GM18526 (cell line): ENCODE results near the gene KIF11.

Source experiments
- POLR2A ChIP-seq: IDR thresholded peaks from 3 replicates; pipeline ENCODE4 v1.6.1; 2011; ENCODE audit not compliant: insufficient read length; ENCODE audit errors: extremely low read depth

The KIF11 gene

DNA sequence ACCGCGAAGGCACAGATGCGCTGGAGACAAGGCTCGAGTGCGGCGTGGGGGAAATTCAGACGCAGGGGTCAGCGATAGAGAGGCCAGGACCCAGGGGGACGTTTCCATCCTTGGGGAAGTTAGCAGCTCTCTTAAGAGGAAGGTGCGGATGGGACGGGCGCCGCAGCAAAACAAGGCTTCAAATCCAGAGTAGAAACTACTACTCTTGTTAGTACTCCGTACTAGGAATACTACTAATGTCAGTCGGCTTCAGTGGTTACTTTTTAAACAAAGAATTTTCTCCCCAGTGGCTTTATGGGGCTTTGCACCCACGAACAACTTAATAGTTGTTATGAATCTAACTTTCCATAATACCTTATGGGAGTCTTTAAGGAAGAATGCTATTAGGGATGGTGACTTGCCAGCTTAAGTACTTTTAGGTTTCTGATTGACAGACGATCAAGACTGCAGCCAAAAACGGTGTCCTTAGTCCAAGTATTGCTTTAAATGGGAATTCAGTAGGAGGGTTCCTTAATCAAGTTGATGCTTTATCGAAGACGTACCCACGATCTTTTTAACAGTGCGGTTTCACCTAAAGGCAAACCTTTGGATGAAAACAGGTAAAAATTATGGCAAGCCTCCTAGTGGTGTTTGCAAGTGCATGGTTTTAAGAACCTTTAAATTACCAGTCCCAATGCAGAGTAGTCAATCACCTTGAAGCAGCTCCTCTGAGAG, 18.2 kb upstream of the KIF11 start:
- no peak for TF ChIP-seq POLR2A

DNA sequence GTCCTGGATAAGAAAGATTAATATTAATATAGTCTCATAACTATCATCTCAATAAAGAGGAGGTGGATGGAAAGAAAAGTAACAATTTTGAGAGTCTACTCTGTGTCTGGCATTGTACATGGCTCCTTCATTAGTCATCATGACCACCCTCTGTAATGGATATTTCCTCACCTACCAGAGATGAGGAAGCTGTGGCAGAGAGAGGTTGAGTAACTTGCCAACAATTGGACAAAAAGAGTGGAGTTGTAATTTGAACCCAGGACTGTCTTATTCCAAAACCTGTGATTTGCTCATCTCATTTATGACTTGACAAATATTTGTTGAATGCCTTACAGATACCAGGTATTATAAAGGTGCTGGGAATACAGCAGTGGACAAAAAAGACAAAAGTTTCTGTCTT, 17.0 kb upstream of the KIF11 start:
- no peak for TF ChIP-seq POLR2A

DNA sequence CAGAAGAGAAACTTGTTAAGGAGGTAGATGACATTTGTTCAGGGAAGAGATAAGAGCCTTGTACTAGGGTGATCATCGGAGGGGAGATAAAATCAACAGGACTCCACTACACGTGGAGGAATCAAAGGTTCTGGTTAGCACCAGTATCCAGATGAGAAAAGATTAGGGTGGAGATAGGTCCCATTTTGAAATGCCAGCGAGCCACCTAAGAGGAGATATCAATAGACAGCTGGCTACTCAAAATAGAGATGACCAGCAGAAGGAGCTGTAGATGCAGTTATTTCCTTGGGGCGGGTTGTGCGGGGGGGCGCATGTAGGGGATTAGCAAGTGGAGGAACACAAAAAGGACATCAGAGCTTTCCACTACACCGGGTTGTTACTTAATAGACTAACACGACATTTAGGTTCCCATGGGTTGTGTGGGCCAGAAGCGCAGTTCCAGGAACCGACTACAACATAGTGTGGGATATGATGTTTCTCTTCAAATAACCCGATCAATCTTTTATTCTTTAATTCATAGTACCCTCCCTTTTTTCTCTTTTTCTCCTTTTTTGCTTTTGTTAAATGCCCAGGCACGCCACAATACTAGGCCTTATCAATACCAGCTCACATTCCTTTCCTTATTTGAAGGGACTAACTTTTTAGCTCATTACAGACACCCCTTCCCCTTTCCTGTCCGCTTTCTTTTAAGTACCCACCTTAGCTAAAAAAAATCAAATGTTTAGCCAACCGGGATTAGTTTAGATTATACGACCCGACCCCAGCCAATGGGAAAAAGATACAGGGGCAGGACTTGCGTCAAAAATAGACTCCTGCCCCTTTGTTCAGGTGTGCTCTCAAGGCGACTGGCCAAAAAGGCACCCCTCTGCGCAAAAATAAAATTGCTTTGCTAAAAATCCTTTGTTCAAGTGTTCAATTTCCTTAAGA, 2.0 kb upstream of the KIF11 start:
- no peak for TF ChIP-seq POLR2A

DNA sequence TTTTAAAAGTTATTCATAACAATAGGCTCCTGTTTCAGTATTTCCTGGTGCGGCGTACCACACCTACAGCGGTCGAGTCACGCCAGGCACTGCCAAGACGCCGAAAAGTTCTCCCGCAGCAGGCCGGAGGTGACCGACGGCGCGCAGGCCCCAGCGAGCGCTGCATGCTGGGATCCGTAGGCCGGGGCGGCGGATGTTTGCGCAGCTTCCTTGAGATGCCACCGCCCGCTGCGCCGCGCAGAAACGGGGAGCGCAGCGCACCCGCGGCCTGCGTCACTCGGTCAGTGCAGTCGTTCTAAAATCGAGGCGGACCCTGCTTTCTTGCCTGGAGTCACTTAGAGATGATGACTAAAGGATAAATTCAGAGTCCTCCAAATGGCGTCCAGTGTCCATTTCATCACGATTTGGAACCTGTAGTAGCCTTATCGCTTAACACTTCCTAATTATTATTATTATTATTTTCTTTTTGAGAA, 1.3 kb upstream of the KIF11 start:
- peak; percentile 87 for TF ChIP-seq POLR2A

DNA sequence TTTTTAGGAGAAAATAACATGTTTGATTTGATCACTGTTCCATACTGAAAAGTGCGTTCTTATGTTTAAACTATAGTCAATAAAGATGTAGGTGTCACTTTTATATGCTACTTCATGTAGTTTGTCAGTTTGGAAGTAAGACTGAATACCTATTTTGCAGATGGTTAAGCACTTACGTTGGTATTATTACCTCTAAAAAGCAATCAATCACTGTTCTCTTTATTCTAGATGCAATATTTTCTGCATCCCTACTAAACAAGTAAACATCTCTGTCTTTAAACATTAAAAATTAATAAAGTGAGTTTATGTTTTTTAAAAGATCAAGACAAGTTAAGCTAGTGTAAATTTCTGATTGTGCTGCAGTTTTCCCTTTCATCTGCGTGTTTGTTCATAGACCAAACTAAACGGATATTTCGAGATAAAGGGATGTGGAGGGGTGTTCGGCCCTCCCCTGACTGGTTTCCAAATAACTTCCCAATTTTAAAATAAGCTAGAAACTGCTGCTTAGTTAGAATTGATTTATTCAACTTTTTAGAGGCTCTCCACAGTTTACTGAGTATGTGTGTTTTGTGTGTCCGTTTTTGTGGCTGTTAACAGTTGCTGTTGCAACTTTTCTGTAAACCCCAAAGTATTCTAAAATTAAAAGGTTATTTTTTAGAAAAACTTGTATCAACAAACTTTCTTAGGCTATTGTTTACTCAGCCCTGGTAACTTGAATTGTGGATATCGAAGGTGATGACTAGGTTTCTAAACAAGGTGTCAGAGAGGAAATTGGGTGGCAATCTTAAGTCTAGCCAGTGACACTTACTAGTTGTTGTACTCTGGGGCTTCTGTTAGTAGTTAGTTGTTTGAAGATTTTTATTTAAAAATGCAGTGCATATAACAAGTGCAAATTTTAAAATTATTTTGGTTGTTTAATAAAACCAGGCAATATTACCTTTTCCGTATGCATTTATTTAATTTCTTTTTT, 974 bp downstream of the KIF11 start:
- TF ChIP-seq POLR2A: no peak

DNA sequence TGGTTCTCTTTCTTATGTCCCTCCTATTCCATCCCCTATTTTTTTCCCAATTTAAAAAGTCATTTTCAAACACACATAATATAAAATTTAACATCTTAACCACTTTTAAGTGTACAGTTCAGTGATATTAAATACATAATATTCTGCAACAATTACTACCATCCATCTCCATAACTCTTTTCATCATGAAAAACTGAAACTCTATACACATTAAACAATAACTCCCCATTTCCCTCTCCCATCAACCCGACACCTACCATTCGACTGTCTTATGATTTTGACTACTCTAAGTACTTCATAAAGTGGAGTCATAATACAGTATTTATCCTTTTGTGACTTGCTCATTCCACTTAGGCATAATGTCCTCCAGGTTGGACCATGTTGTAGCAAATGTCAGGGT, 2.6 kb downstream of the KIF11 start:
- TF ChIP-seq POLR2A: no peak

DNA sequence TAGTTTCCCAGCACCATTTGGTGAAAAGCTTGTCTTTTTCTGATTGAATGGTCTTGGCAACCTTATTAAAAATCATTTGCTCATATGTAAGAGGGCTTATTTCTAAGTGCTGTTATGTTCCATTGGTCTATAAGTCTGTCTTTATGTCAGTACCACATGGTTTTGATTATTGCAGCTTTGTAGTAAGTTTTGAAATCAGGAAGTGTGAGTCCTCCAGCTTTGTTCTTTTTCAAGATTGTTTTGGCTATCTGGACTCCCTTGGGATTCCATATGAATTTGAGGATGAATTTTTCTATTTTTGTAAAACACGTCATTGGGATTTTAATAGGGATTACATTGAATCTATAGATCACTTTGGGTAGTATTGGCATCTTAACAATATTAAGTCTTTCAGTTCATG, 5.4 kb downstream of the KIF11 start:
- TF ChIP-seq POLR2A: no peak

DNA sequence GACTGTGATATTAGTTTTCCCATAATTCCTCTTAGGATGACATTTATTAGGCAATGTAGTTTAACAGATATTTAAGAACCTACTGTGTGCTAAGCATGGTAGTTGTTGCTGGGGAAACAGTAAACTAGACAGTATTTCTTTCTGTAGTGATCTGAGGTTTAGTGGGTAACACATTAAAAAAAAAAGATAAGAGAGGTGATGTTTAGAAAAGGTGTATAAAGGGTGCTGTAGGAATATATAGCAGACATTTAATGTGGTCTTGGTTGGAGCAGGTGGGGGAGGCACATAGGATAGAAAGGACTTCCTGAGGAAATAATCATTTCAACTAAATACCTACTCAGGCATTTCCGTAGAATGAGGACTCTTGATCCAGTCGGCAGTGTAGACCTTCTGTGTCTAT, 11.9 kb downstream of the KIF11 start:
- no peak for TF ChIP-seq POLR2A

DNA sequence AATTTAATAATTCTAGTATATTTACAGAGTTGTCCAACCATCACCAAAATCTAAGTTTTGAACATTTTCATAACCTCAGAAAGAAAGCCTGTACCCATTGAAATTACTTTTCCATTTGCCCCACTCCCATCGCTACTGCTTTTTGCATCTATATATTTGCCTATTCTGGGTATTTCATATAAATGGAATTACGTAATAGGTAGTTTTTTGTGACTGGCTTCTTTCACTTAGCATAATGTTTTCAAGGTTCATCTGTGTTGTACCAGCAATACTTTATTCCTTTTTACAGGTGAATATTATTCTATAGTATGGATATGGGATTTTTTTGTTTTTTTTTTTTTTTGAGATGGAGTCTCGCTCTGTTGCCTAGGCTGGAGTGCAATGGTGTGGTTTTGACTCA, 22.6 kb downstream of the KIF11 start:
- TF ChIP-seq POLR2A: no peak

DNA sequence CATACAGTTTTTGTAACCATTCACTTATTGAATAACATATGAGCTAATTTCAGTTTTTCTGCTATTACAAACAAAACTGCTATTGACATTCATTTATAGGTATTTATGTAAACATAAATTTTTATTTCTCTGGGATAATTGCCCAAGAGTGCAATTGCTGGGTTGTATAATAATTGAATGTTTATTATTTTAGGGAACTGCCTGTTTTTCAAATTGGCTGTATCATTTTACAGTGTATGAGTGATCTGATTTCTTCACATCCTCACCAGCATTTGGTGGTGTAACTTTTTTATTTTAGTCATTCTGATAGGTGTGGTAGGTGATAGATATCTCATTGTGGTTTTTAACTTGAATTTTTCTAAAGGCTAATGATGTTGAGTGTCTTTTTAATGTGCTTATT, 26.4 kb downstream of the KIF11 start:
- no peak for TF ChIP-seq POLR2A

DNA sequence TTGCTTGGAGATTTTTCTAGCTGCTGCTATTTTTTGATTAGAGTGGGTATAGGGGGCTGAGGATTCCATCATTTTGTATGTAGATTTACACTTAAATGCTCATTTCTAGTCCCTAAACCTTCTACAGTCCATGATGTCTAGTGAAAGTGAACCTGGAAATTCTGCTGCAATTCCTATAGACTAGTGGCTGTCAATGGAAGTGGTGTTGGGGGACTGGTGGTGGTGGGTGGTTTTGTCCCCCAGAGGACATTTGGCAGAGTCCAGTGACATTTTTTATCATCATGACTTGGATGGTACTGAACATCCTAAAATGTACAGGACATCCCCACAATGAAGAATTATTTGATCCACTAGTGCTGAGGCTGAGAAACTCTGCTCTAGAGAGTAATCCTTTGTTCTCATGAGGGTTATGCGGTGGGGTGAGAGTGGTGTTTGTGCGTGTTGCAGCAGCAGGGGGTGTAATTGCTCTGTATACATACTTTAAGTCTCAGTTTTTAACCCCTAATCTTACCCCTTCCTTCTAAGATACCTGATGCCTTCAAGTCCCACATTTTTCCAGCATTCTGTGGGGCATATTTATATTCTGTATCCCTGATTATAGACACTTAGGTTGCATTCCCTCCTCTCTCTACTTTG, 35.0 kb downstream of the KIF11 start:
- TF ChIP-seq POLR2A: no peak

DNA sequence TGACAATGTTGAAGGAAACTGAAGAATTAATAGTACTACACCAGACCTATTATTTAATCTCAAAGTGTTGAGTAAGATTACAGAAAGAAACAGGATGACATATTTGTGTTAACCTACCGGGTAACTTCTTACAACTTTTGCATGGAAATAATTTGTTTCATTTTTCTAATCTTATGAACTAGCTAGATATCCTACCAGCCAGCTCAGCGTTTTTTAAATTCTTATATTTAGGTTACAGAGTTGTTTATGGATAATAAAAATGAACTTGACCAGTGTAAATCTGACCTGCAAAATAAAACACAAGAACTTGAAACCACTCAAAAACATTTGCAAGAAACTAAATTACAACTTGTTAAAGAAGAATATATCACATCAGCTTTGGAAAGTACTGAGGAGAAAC, 37.0 kb downstream of the KIF11 start:
- TF ChIP-seq POLR2A: no peak

DNA sequence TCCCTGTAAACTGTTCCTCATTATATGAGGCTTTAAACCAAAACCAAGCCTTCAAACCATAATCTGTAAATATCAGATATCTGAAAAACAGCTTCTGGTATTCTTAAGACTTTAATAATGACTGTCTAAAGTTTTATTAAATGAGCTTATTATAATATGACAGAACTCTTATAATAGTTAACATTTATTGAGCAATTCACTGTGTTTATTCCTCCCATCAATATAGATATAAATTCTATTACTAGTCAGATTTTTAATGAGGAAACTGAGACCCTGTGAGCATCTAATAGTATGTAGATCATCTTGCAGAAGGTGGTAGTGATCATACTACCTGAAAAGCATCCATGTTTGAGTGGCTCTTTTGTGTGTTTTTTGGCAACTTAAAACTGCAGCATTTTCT, 45.1 kb downstream of the KIF11 start:
- TF ChIP-seq POLR2A: no peak

DNA sequence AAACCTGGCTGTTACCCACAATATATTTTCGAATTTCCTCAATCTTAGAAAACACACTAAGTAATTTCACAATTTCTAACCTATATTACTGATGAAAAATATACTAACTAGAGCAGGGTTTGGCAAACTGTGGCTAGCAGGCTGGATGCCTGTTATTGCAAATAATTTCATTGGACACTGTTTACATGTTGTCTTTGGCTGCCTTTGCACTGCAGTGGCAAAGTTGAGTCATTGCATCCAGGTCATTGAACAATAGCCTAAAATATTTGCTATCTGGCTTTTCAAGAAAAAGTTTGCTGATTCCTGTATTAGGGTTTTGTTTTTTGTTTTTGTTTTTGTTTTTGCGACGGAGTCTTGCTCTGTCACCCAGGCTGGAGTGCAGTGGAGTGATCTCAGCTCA, 47.2 kb downstream of the KIF11 start:
- no peak for TF ChIP-seq POLR2A

DNA sequence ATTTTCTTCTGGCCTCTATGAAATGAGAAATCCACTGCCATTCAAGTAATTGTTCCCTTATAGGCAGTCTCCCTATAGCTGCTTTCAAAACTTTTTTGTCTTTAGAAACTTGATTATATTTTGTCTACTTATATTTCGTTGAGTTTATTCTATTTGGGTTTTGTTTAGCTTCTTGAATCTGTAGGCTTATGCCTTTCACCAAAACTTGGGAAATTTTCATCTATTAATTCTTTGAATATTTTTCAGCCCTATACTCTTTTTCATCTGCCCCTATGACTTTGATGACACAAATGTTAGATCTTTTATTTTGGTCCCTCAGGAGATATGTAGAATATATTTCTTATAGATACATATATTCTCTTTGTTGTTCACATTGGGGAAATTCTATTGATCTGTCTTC, 48.6 kb downstream of the KIF11 start:
- TF ChIP-seq POLR2A: no peak

DNA sequence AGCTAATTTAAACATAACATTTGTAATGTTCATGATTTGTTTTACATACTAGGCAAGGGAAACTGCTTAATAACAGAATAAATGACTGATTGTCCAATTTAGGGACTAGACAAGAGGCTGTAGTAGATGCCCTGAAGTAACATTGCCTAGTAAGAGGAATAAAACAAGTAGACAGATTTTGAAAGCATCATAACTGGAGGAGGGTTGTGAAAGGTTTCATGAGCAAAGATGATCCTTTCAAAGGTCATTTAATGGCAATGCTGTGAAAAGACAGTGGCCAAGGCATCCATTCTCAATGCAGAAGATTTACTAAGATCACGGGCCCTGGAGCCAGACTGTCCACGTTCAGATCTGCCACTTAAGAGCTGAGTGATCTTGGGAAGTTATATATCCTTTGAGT, 52.0 kb downstream of the KIF11 start:
- TF ChIP-seq POLR2A: no peak
